ENCODE data around the gene KRTAP2-1. TPM values are rescaled to one million over a fixed set of nuclear protein-coding genes. Genes with fewer than 3 reads are reported as not detected.
"Not testable (repeated sequence)": the region's sequence is repeated elsewhere in the genome, so short reads cannot be mapped to it uniquely, and the experiment has no call there.

Gene KRTAP2-1
- polyA plus RNA-seq, 1 experiment = not detected

- CTCF ChIA-PET = interaction anchor here (0.6 to 2.2 kb wide), 11 partner anchors 9 to 606 kb away, joined by 3 to 9 read pairs (median 4); partner anchors contain the start of gene KRTAP1-5
- peak; percentile 89 for DNase-seq (ENCODE audit: low read depth)
- TF ChIP-seq CTCF (IDR thresholded peaks at IDR 0.05; ENCODE audit: insufficient read depth, low read depth, low read length) = no peak
- no peaks in the 10 kb centered on the region; the same call in 1 of the 2 replicates for H3K36me3 ChIP-seq (ENCODE audit: control insufficient read depth, insufficient read depth, low read length)
- no peak within 1 kb of the TSS for H3K4me3 ChIP-seq (ENCODE audit: low read depth, low read length)
- POLR2A ChIA-PET = interaction anchor here (0.7 to 1.2 kb wide), 4 partner anchors 12 to 108 kb away, joined by 3 read pairs; partner anchors contain the start of gene KRTAP1-5
- H3K27me3 ChIP-seq (ENCODE audit: control insufficient read depth, insufficient read depth, low read length) = no peaks in the 10 kb centered on the region
These were observed 13.0 kb upstream of the KRTAP2-1 start, which contains the start of gene KRTAP2-3 for GRCh38 chr17:41060052-41060604. TSS of gene KRTAP2-3 (minus strand) at chr17:41060114. CDS start at chr17:41060050, 64 bp downstream.

DNA sequence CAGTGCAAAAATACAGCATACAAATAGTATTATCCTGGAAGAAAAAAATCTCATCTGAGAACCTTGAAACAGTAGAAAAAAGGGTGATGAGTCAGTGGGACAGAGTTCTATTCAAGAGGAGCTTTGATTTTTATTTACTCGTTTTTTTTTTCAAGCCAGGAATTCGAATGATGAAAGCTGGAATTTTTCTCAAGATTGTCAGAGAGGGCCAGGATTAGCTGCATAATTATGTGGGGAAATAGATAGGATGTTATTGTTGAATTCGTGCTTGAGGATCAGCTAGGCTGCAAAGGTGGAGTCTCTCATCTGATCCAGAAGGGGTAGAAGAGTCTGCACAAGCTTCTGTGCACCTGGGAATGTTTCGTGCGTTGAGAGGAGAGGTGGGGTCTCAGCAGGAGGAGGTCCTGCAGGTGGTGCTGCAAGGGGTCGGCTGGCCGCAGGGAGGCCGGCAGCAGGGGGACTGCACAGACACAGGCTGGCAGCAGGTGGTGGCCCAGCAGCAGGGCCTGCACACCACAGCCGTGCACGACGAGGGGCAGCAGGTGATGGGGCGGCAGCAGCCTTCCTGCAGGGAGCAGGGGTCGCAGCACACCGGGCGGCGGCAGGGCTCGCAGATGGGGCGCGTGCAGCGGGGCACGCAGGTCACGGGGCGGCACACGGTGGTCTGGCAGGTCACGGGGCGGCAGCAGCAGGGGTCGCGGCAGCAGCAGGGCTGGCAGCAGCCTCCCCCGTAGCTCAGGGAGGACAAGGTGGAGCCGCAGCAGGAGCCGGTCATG is 12.3 kb upstream of the KRTAP2-1 start:
- CTCF ChIA-PET = interaction anchor here (0.5 to 2.2 kb wide), 12 partner anchors 33 to 607 kb away, joined by 3 to 9 read pairs (median 4); partner anchors contain the start of gene KRTAP1-5
- not testable (repeated sequence) for H3K36me3 ChIP-seq (ENCODE audit: control insufficient read depth, insufficient read depth, low read length); H3K4me3 ChIP-seq (ENCODE audit: low read depth, low read length); H3K27me3 ChIP-seq (ENCODE audit: control insufficient read depth, insufficient read depth, low read length)
- POLR2A ChIA-PET = interaction anchor here (0.5 to 1.2 kb wide), 14 partner anchors 10 to 632 kb away, joined by 3 to 6 read pairs (median 4); partner anchors contain the start of genes KRT34 and KRTAP1-5
- peak; percentile 91 for DNase-seq (ENCODE audit: low read depth)

- no peak for TF ChIP-seq CTCF (IDR thresholded peaks at IDR 0.05; ENCODE audit: insufficient read depth, low read depth, low read length)
- DNase-seq (ENCODE audit: low read depth) = no peak
- H3K4me3 ChIP-seq (ENCODE audit: low read depth, low read length) = no peak overlapping the region
- POLR2A ChIA-PET = interaction anchor here (0.5 to 0.9 kb wide), 5 partner anchors 9 to 319 kb away, joined by 3 to 5 read pairs (median 4); no protein-coding TSS in a partner anchor
- H3K36me3 ChIP-seq (ENCODE audit: control insufficient read depth, insufficient read depth, low read length) = no peaks in the 10 kb centered on the region; the same call in 1 of the 2 replicates
- no peaks in the 10 kb centered on the region for H3K27me3 ChIP-seq (ENCODE audit: control insufficient read depth, insufficient read depth, low read length)
- CTCF ChIA-PET = interaction anchor here (0.5 to 1.9 kb wide), 7 partner anchors 32 to 296 kb away, joined by 3 to 7 read pairs (median 3); partner anchors contain the start of gene KRTAP1-5
These were observed 11.6 kb upstream of the KRTAP2-1 start for GRCh38 chr17:41058741-41059140.

- ChIA-PET POLR2A (interaction anchor here (0.7 kb wide), 1 partner anchor 56 kb away, joined by 4 read pairs; no protein-coding TSS in a partner anchor), CTCF (interaction anchor here (0.6 to 1.9 kb wide), 2 partner anchors 19 to 148 kb away, joined by 3 to 7 read pairs; no protein-coding TSS in a partner anchor)
- TF ChIP-seq CTCF (IDR thresholded peaks at IDR 0.05; ENCODE audit: insufficient read depth, low read depth, low read length) = no peak
- no peak for DNase-seq (ENCODE audit: low read depth)
- Histone ChIP-seq H3K4me3 (ENCODE audit: low read depth, low read length) (no peak overlapping the region), H3K27me3 (ENCODE audit: control insufficient read depth, insufficient read depth, low read length) (no peaks in the 10 kb centered on the region), H3K36me3 (ENCODE audit: control insufficient read depth, insufficient read depth, low read length) (no peaks in the 10 kb centered on the region; the same call in 1 of the 2 replicates)
These were observed 10.4 kb upstream of the KRTAP2-1 start for GRCh38 chr17:41057547-41057946.

DNA sequence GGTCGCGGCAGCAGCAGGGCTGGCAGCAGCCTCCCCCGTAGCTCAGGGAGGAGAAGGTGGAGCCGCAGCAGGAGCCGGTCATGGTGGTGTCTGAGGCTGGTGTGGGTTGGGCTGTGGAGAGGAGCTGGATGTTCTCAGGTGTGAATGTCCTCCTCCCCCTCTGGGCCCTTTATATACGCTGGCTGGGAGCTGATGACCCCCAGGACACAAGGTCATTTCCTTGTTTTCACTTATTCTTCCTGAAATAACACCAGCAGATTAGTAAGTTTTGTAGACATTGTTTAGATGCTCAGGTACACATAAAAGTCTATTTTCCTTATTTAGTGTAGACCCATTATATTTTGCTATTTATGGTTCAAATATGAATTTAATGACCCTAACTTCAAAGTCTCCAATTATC is 8.0 kb upstream of the KRTAP2-1 start, which contains the start of gene KRTAP2-2:
Gene KRTAP2-2, minus strand, starts transcription at position 101 of the 400 bp plus-strand sequence. Its CDS starts 19 bp downstream, at position 82.
- CTCF ChIA-PET = interaction anchor here (1.5 kb wide), 1 partner anchor 594 kb away, joined by 5 read pairs; no protein-coding TSS in a partner anchor
- H3K27me3 ChIP-seq (ENCODE audit: control insufficient read depth, insufficient read depth, low read length); H3K4me3 ChIP-seq (ENCODE audit: low read depth, low read length); POLR2A ChIA-PET; DNase-seq (ENCODE audit: low read depth); H3K36me3 ChIP-seq (ENCODE audit: control insufficient read depth, insufficient read depth, low read length): not testable (repeated sequence)

- DNase-seq (ENCODE audit: low read depth); POLR2A ChIA-PET; H3K4me3 ChIP-seq (ENCODE audit: low read depth, low read length); H3K36me3 ChIP-seq (ENCODE audit: control insufficient read depth, insufficient read depth, low read length); CTCF ChIA-PET; H3K27me3 ChIP-seq (ENCODE audit: control insufficient read depth, insufficient read depth, low read length): not testable (repeated sequence)
These were observed 7.4 kb upstream of the KRTAP2-1 start for GRCh38 chr17:41054556-41054955.
